ENCODE measurements around the gene GTF3C6. TPM values are rescaled to one million over a fixed set of nuclear protein-coding genes. Genes with fewer than 3 reads are reported as not detected.
"Not testable (repeated sequence)": the region's sequence is repeated elsewhere in the genome, so short reads cannot be mapped to it uniquely, and the experiment has no call there.

GTF3C6 gene
- polyA plus RNA-seq, 1 donor from 2014 or later: 96.2 TPM

GRCh38 chr6:110953633-110954303 is 4.7 kb upstream of the GTF3C6 start:
- Histone ChIP-seq H3K79me2 (replicated peaks; ENCODE audit: insufficient read depth, low read length) (no peaks in the 10 kb centered on the region), H3K9me3 (ENCODE audit: low read length) (no peaks in the 10 kb centered on the region), H3K4me2 (ENCODE audit: low read length) (no peak overlapping the region), H3K27ac (ENCODE audit: low read length) (no peak overlapping the region), H4K20me1 (ENCODE audit: insufficient read depth) (no peaks in the 10 kb centered on the region), H3K36me3 (ENCODE audit: insufficient read depth, low read length) (no peaks in the 10 kb centered on the region), H2AFZ (ENCODE audit: low read depth, low read length) (no peak overlapping the region), H3F3A (ENCODE audit: insufficient read depth, low read length, poor library complexity, severe bottlenecking) (no peaks in the 10 kb centered on the region), H3K9me2 (ENCODE audit: insufficient read depth, low read length) (no peaks in the 10 kb centered on the region), H3K27me3 (ENCODE audit: insufficient read depth, low read depth, low read length) (no peaks in the 10 kb centered on the region), H3K4me3 (ENCODE audit: low read length) (no peak overlapping the region), H3K9ac (ENCODE audit: low read length) (no peak overlapping the region)
- TF ChIP-seq SMC3 (conservative IDR thresholded peaks at IDR 0.05; ENCODE audit: poor library complexity) (no peak), RAD21 (conservative IDR thresholded peaks at IDR 0.05) (no peak), POLR2AphosphoS5 (IDR thresholded peaks at IDR 0.05) (no peak), TAF1 (IDR thresholded peaks at IDR 0.05; ENCODE audit: low read depth) (no peak), MXI1 (conservative IDR thresholded peaks at IDR 0.05; ENCODE audit: poor library complexity, severe bottlenecking) (no peak), EZH2 (IDR thresholded peaks at IDR 0.05; ENCODE audit: borderline replicate concordance, insufficient read depth, low read length, poor library complexity, severe bottlenecking) (no peak), EP300 (conservative IDR thresholded peaks at IDR 0.05; ENCODE audit: poor library complexity, severe bottlenecking) (no peak)
- TF ChIP-seq, protein P1, sequence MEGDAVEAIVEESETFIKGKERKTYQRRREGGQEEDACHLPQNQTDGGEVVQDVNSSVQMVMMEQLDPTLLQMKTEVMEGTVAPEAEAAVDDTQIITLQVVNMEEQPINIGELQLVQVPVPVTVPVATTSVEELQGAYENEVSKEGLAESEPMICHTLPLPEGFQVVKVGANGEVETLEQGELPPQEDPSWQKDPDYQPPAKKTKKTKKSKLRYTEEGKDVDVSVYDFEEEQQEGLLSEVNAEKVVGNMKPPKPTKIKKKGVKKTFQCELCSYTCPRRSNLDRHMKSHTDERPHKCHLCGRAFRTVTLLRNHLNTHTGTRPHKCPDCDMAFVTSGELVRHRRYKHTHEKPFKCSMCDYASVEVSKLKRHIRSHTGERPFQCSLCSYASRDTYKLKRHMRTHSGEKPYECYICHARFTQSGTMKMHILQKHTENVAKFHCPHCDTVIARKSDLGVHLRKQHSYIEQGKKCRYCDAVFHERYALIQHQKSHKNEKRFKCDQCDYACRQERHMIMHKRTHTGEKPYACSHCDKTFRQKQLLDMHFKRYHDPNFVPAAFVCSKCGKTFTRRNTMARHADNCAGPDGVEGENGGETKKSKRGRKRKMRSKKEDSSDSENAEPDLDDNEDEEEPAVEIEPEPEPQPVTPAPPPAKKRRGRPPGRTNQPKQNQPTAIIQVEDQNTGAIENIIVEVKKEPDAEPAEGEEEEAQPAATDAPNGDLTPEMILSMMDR (IDR thresholded peaks at IDR 0.05; ENCODE audit: poor library complexity, severe bottlenecking): no peak
- TF ChIP-seq, protein P2, sequence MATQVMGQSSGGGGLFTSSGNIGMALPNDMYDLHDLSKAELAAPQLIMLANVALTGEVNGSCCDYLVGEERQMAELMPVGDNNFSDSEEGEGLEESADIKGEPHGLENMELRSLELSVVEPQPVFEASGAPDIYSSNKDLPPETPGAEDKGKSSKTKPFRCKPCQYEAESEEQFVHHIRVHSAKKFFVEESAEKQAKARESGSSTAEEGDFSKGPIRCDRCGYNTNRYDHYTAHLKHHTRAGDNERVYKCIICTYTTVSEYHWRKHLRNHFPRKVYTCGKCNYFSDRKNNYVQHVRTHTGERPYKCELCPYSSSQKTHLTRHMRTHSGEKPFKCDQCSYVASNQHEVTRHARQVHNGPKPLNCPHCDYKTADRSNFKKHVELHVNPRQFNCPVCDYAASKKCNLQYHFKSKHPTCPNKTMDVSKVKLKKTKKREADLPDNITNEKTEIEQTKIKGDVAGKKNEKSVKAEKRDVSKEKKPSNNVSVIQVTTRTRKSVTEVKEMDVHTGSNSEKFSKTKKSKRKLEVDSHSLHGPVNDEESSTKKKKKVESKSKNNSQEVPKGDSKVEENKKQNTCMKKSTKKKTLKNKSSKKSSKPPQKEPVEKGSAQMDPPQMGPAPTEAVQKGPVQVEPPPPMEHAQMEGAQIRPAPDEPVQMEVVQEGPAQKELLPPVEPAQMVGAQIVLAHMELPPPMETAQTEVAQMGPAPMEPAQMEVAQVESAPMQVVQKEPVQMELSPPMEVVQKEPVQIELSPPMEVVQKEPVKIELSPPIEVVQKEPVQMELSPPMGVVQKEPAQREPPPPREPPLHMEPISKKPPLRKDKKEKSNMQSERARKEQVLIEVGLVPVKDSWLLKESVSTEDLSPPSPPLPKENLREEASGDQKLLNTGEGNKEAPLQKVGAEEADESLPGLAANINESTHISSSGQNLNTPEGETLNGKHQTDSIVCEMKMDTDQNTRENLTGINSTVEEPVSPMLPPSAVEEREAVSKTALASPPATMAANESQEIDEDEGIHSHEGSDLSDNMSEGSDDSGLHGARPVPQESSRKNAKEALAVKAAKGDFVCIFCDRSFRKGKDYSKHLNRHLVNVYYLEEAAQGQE (IDR thresholded peaks at IDR 0.05; ENCODE audit: borderline replicate concordance): no peak

DNA sequence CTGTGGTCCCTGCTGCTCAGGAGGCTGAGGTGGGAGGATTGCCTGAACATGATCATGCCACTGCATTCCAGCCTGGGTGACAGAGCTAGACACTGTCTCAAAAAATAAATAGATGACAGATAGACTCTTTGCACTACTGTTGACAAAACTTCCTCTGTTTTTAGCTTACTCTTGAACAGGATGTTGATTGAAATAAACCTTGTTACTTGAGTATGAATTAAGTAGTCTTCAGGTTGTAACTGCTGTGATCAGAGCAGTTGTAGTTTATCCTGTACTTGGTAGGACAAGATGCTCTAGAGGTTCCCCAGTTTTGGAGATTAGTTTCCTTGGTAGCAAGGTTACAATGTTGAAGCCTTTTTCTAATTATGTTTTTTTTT is 1.5 kb downstream of the GTF3C6 start:
- no peaks in the 10 kb centered on the region for H3K36me3 ChIP-seq (ENCODE audit: insufficient read depth, low read length)
- no peaks in the 10 kb centered on the region for H3K9me3 ChIP-seq (ENCODE audit: low read length)
- no peaks in the 10 kb centered on the region for H3F3A ChIP-seq (ENCODE audit: insufficient read depth, low read length, poor library complexity, severe bottlenecking)
- H3K9ac ChIP-seq (ENCODE audit: low read length): no peak overlapping the region
- TF ChIP-seq, protein P2 (IDR thresholded peaks at IDR 0.05; ENCODE audit: borderline replicate concordance): no peak
- no peak for TF ChIP-seq POLR2AphosphoS5 (IDR thresholded peaks at IDR 0.05)
- no peak for TF ChIP-seq EP300 (conservative IDR thresholded peaks at IDR 0.05; ENCODE audit: poor library complexity, severe bottlenecking)
- TF ChIP-seq, protein P1 (IDR thresholded peaks at IDR 0.05; ENCODE audit: poor library complexity, severe bottlenecking): no peak
- no peak for TF ChIP-seq RAD21 (conservative IDR thresholded peaks at IDR 0.05)
- no peak for TF ChIP-seq MXI1 (conservative IDR thresholded peaks at IDR 0.05; ENCODE audit: poor library complexity, severe bottlenecking)
- no peak for TF ChIP-seq EZH2 (IDR thresholded peaks at IDR 0.05; ENCODE audit: borderline replicate concordance, insufficient read depth, low read length, poor library complexity, severe bottlenecking)
- no peak overlapping the region for H3K4me2 ChIP-seq (ENCODE audit: low read length)
- no peak overlapping the region for H3K27ac ChIP-seq (ENCODE audit: low read length)
- no peak overlapping the region for H3K4me3 ChIP-seq (ENCODE audit: low read length)
- H3K27me3 ChIP-seq (ENCODE audit: insufficient read depth, low read depth, low read length): no peaks in the 10 kb centered on the region
- H3K9me2 ChIP-seq (ENCODE audit: insufficient read depth, low read length): no peaks in the 10 kb centered on the region
- no peak overlapping the region for H2AFZ ChIP-seq (ENCODE audit: low read depth, low read length)
- peaks cover 7% of the 10 kb centered on the region for H3K79me2 ChIP-seq (replicated peaks; ENCODE audit: insufficient read depth, low read length)
- no peaks in the 10 kb centered on the region for H4K20me1 ChIP-seq (ENCODE audit: insufficient read depth)

GRCh38 chr6:110962636-110963035 is 4.1 kb downstream of the GTF3C6 start:
- not testable (repeated sequence) for H3K79me2 ChIP-seq (replicated peaks; ENCODE audit: insufficient read depth, low read length); H3K27ac ChIP-seq (ENCODE audit: low read length); H3K9me2 ChIP-seq (ENCODE audit: insufficient read depth, low read length); H3K4me3 ChIP-seq (ENCODE audit: low read length); H4K20me1 ChIP-seq (ENCODE audit: insufficient read depth); H2AFZ ChIP-seq (ENCODE audit: low read depth, low read length); H3F3A ChIP-seq (ENCODE audit: insufficient read depth, low read length, poor library complexity, severe bottlenecking); H3K4me2 ChIP-seq (ENCODE audit: low read length); H3K36me3 ChIP-seq (ENCODE audit: insufficient read depth, low read length); H3K9me3 ChIP-seq (ENCODE audit: low read length); H3K9ac ChIP-seq (ENCODE audit: low read length); H3K27me3 ChIP-seq (ENCODE audit: insufficient read depth, low read depth, low read length)

All from neural cell (in vitro differentiated cells).